Vagina (tissue), 2 donors: ENCODE measurements around the gene MPI. TPM values are rescaled to one million over a fixed set of nuclear protein-coding genes. Genes with fewer than 3 reads are reported as not detected.

Source experiments
- DNase-seq, 2 donors: peaks; one replicate each; pipeline ENCODE4 v3.0.0-alpha.2; 2017; ENCODE audit errors: extremely low spot score in 2 of 2
- H3K27ac ChIP-seq: fragments of 200-600 bp; sonication (generic); one replicate; pipeline ENCODE4 v1.5.1; 2019
- H3K27me3 ChIP-seq: fragments of 200-600 bp; sonication (generic); one replicate; pipeline ENCODE4 v1.5.1; 2019
- H3K36me3 ChIP-seq, 2 donors: fragments of 200-600 bp; sonication (generic); one replicate each; pipeline ENCODE4 v1.5.1; 2017 to 2019
- H3K4me1 ChIP-seq: fragments of 200-600 bp; sonication (generic); one replicate; pipeline ENCODE4 v1.5.1; 2019
- H3K4me3 ChIP-seq, 2 donors: fragments of 200-600 bp; sonication (generic); 1 replicate in 1 of 2; 2 replicates in 1 of 2; pipeline ENCODE4 v1.5.1; 2016 to 2019
- H3K9me3 ChIP-seq: fragments of 200-600 bp; sonication (generic); one replicate; pipeline ENCODE4 v1.5.1; 2019
- CTCF ChIP-seq, 3 experiments: fragments of 450-650 bp in 2 of 3; fragments of 200-600 bp in 1 of 3; sonication (generic) in 1 of 3; IDR thresholded peaks; one replicate each; pipeline ENCODE4 v1.5.1; 2017 to 2019; ENCODE audit warnings: antibody characterized with exemption in 3 of 3, mild to moderate bottlenecking in 2 of 3, moderate library complexity in 2 of 3
- POLR2A ChIP-seq, 2 donors: fragments of 450-650 bp; IDR thresholded peaks; one replicate each; pipeline ENCODE4 v1.6.1; 2017; ENCODE audit warnings: antibody characterized with exemption in 2 of 2, mild to moderate bottlenecking in 2 of 2, moderate library complexity in 2 of 2
- POLR2AphosphoS5 ChIP-seq, 2 donors: sonication (generic); formaldehyde crosslinking; IDR thresholded peaks; one replicate each; pipeline ENCODE4 v1.9.0; 2017; ENCODE audit warnings: antibody characterized with exemption in 2 of 2, mild to moderate bottlenecking in 2 of 2, low read depth in 1 of 2; ENCODE audit not compliant: insufficient read depth in 1 of 2
- intact Hi-C: fragments of 100-400 bp; cut with DNase I; formaldehyde crosslinking; loops from one replicate; pipeline ENCODE4 v1.15.1; 2023
- total RNA-seq: library from RNA; depleted of rRNA; stranded (reverse); fragments of >200 nt; gene quantifications from one replicate; pipeline ENCODE4 v1.2.3, GENCODE V29; 2016

MPI gene, protein sequence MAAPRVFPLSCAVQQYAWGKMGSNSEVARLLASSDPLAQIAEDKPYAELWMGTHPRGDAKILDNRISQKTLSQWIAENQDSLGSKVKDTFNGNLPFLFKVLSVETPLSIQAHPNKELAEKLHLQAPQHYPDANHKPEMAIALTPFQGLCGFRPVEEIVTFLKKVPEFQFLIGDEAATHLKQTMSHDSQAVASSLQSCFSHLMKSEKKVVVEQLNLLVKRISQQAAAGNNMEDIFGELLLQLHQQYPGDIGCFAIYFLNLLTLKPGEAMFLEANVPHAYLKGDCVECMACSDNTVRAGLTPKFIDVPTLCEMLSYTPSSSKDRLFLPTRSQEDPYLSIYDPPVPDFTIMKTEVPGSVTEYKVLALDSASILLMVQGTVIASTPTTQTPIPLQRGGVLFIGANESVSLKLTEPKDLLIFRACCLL
- 43.2 TPM for total RNA-seq

DNA sequence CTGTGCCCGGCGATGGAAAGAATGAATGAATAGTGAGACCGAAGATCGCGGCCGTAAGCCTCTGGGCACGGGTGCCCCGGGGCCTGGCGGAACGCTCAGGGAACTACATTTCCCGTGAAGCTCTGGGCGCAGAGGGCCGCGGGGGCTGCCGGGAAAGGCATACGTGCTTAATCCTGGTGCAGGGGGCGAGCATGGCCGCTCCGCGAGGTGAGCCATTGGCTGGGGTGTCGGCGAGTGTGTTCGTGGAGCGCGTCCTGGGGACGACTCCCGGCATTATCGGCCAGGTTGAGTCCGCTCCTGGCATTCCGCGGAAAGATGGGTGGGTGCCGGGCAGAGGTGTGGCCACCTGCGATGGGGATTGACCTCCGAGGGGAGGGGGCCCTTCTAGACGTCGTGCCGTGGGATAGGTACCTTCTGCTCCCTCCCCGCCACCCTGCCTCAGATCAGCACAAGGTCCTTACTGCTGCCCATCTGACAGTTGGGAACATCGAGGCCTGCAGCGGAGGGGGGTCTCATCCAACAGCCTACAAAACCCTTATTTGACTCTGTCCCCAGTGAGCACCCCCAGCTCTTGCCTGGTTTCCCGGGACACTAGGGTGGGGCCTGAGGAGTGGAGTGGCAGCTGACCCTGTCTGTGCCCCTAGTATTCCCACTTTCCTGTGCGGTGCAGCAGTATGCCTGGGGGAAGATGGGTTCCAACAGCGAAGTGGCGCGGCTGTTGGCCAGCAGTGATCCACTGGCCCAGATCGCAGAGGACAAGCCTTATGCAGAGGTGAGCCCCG lies at the start of gene MPI:
Gene MPI (plus strand): TSS at position 160 of the 782 bp plus-strand sequence. CDS start 32 bp downstream, at position 192.
- DNase-seq: no peak
- TF ChIP-seq POLR2A (IDR thresholded peaks at IDR 0.05) (peak in 1 of 2 donors; percentile 15), POLR2AphosphoS5 (IDR thresholded peaks at IDR 0.05; ENCODE audit: insufficient read depth in 1 of 2, low read depth in 1 of 2) (peak; percentile 81 to 82), CTCF (IDR thresholded peaks at IDR 0.05) (peak in 1 of 3 experiments; percentile 33)
- peaks cover 0 to 6% of the 10 kb centered on the region in 2 donors for H3K36me3 ChIP-seq
- H3K4me3 ChIP-seq: peak within 1 kb of the TSS; percentile 69 to 97
- H3K4me1 ChIP-seq: peaks cover 26% of the 10 kb centered on the region
- no peaks in the 10 kb centered on the region for H3K27me3 ChIP-seq
- H3K27ac ChIP-seq: peak within 1 kb of the TSS; percentile 73
- no peaks in the 10 kb centered on the region for H3K9me3 ChIP-seq
- intact Hi-C loops: no loop called here

DNA sequence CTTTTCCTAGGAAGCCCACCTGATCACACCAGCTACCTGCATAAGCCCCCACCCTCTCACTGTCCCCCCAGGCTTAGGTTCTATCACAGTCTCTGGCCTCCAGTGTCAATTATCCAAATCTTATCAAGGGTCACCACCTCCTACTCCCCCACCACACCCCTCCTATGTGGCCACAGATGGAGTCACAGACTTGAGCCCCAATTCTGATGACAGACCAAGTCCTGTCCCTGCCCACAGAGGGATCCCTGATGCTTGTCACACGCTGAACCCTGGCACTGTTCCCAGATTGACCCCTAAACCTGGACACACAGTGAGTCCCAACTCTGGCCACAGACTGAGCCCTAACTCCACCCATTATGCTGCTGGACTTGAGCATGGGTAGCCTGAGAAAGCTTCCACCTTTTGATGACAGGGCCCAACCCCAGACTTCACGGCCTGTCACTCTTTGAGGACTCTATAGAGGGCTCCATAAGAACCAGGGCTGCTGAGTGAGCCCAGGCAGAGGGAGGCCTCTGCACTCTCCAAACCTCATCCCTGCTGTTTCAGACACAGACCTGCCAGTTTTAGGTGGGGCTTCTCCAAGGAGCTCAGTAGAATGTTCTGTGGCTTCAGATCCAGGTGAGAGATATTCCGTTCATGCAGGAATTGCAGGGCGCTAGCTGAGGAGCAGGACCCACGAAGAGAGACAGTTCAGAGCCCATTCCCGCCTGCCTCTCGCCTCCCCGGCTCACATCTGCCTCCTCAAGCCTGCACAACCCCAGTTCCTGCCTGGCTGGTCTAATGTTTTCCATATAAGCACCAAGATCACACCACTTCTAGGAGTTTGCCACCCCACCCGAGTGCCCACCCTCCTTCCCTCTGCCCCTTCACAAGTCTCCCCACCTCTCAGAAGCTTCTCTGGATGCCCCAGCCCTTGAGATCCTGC lies 48.7 kb upstream of the MPI start:
- H3K27ac ChIP-seq: no peak overlapping the region
- no peaks in the 10 kb centered on the region for H3K9me3 ChIP-seq
- no peak overlapping the region for H3K4me3 ChIP-seq
- H3K4me1 ChIP-seq: peaks cover 41% of the 10 kb centered on the region
- TF ChIP-seq CTCF (IDR thresholded peaks at IDR 0.05) (no peak), POLR2A (IDR thresholded peaks at IDR 0.05) (no peak), POLR2AphosphoS5 (IDR thresholded peaks at IDR 0.05; ENCODE audit: insufficient read depth in 1 of 2, low read depth in 1 of 2) (no peak)
- peaks cover 0 to 35% of the 10 kb centered on the region in 2 donors for H3K36me3 ChIP-seq
- no peaks in the 10 kb centered on the region for H3K27me3 ChIP-seq
- DNase-seq: no peak
- intact Hi-C loops: no loop called here

DNA sequence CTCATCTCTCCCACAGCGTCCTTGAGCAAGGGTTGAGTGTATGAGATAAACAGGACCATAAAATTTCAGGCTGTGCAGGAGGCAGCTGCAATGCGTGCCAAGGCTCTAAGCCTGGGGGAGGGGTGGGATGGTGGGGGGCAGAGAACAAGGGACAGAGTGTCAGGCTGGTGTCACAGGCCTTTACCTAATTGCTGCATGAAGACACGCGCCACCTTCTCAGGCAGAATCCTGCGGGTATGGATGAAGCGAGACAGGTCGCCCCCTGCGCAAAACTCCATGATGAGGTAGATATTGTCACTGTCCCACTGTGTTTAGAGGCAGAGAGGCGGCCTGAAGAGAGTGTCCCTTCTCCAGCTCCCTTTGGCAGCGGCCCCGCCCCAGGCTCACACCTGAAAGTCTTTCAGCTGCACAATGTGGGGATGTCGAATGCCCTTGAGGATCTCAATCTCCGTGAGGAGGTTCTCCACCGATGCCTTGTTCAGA lies 47.9 kb upstream of the MPI start:
- Histone ChIP-seq H3K4me3 (peak overlapping the region; percentile 63 to 71), H3K4me1 (peaks cover 41% of the 10 kb centered on the region), H3K9me3 (no peaks in the 10 kb centered on the region), H3K36me3 (peaks cover 0 to 30% of the 10 kb centered on the region in 2 donors), H3K27me3 (no peaks in the 10 kb centered on the region), H3K27ac (peak overlapping the region; percentile 85)
- DNase-seq: no peak
- TF ChIP-seq POLR2A (IDR thresholded peaks at IDR 0.05) (no peak), CTCF (IDR thresholded peaks at IDR 0.05) (no peak), POLR2AphosphoS5 (IDR thresholded peaks at IDR 0.05; ENCODE audit: insufficient read depth in 1 of 2, low read depth in 1 of 2) (no peak)
- intact Hi-C loops: no loop called here

GRCh38 chr15:74842581-74843444 lies 47.0 kb upstream of the MPI start, which contains the start of gene ULK3:
Gene ULK3, minus strand, starts transcription at chr15:74843156. Its CDS starts 51 bp downstream, at chr15:74843105.
- no peak for DNase-seq
- H3K4me1 ChIP-seq: peaks cover 41% of the 10 kb centered on the region
- TF ChIP-seq POLR2A (IDR thresholded peaks at IDR 0.05) (peak in 1 of 2 donors; percentile 48), POLR2AphosphoS5 (IDR thresholded peaks at IDR 0.05; ENCODE audit: insufficient read depth in 1 of 2, low read depth in 1 of 2) (peak; percentile 37 to 78), CTCF (IDR thresholded peaks at IDR 0.05) (peak; percentile 19 to 59 (median 54))
- peaks cover 0 to 28% of the 10 kb centered on the region in 2 donors for H3K36me3 ChIP-seq
- intact Hi-C loops: no loop called here
- H3K27ac ChIP-seq: peak within 1 kb of the TSS; percentile 85
- no peaks in the 10 kb centered on the region for H3K27me3 ChIP-seq
- no peaks in the 10 kb centered on the region for H3K9me3 ChIP-seq
- peak within 1 kb of the TSS; percentile 63 to 71 for H3K4me3 ChIP-seq
